ENCODE measurements around the gene TBC1D9.
A peak's percentile ranks its signal among the peaks of the same experiment; 100 is the strongest.

Gene TBC1D9

DNA sequence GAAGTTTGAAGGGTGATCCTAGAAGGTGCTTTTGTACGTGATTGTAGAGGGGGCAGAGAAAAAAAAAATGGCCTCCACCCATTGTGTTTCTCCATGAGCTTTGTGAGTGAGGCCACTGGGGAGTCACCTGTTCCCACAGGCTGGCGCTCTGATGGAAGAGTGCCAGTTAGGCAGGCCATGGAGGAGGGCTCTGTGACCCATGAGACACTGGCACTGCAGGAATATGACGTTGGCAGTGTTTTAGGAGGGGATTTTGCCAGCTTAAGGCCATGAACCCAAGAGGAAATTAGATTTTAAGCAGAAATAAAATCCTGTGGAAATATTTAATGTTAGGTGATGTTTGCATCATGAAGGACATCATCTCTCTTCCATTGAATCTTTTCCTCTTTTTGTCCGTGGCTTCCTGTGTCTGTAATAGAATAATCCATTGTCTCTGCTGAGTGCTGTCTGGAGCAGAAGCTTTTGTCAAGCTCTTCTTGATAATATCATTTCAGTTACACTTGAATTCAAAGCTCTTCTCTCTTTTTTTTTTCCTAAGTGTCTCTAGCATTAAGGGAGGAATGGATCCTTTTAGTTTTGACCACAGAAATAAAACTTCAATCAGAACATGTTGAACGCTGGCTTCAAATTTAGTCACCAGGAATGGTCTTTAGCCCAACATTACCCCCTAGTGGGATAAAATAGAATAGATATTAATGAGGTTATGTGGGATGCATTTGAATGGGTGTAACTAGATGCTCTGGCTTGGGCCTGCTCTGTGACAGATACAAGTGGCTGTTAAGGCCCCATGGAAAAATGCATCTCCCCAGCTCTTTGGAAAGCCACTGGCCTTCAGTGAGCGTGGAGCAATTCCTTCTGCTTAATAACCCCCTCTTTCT lies 146.4 kb downstream of the TBC1D9 start:
- DNase-seq: peak; percentile 3

DNA sequence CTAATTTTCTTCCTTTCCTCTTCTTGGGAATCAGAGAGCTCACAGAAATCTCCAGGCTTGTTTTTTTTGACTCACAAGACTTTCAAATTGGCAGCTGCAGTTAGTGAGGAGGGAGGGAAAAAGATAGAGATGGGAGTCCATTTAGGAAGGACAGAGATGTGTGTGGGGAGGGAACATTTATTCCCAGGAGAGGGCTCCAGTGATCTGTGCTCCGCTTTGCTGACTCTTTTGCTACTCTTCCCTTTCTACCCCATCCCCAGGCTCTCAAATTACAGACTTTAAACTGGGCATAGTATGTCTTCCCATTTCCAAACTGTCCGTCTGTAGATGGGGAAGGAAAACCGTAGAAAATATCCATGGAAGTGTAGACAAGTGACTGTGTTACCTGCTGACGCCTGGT lies 148.3 kb downstream of the TBC1D9 start:
- DNase-seq: no peak

DNA sequence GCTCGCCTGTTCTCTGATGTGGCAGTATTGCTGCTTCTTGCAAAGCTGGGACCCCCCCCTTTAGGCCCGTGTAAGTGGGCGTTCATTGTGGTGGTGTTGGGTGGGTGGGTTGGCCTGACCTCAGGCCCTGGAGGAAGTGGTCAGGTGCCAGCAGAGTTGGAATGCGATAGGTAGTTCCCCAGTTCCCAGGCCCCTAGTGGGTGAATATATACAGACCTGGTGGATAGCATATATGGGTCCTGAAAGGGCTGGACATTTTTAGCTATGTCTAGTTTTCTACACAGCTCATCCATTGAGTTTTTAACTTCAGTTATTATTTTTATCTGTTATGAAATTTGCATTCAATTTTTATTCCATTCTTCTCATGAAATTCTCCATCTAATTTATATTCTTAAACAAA lies 151.6 kb downstream of the TBC1D9 start:
- DNase-seq: no peak

GRCh38 chr4:140603286-140603685 lies 152.9 kb downstream of the TBC1D9 start:
- DNase-seq: no peak

- no peak for DNase-seq
Measured at GRCh38 chr4:140602714-140603113, 153.5 kb downstream of the TBC1D9 start.

- no peak for DNase-seq
Measured at GRCh38 chr4:140600408-140600807, 155.8 kb downstream of the TBC1D9 start.

GRCh38 chr4:140595065-140595464 lies 161.1 kb downstream of the TBC1D9 start:
- DNase-seq: no peak

- no peak for DNase-seq
Measured at GRCh38 chr4:140584439-140584838, 171.7 kb downstream of the TBC1D9 start.

- no peak for DNase-seq
Measured at GRCh38 chr4:140581078-140581477, 175.1 kb downstream of the TBC1D9 start.

- no peak for DNase-seq
Measured at GRCh38 chr4:140579278-140579677, 176.9 kb downstream of the TBC1D9 start.

GRCh38 chr4:140575489-140575888 lies 180.7 kb downstream of the TBC1D9 start:
- no peak for DNase-seq

- no peak for DNase-seq
Measured at GRCh38 chr4:140571620-140572019, 184.6 kb downstream of the TBC1D9 start.
